ENCODE results near the gene KRT34. TPM values are rescaled to one million over a fixed set of nuclear protein-coding genes. Genes with fewer than 3 reads are reported as not detected.
A peak's percentile ranks its signal among the peaks of the same experiment; 100 is the strongest.

KRT34 gene
- total RNA-seq, 1 donor: 11.2 TPM

DNA sequence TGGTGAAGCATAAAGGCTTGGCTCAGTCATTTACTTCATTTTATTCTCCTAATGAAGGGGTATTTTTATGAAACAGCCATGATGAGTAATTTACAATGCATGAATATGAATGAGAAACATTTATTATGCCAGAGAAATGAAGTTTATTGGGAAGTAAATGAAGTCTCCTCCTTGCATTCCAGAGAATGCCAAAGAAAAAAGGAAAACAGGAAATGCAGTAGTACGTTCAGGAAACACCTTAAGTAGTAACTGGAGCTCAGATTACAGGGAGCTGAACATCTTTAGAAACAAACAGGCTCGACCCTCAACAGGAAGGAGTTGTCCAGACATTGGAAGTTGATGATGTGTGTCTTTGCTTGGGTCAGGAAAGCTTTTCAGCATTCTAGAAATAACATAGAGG is 4.6 kb downstream of the KRT34 start:
- Histone ChIP-seq H3K79me2 (ENCODE audit: insufficient read depth, low read length) (no peaks in the 10 kb centered on the region), H3K4me1 (ENCODE audit: insufficient read depth, low read length) (peaks cover 44% of the 10 kb centered on the region), H4K20me1 (ENCODE audit: insufficient read depth, low read length) (no peaks in the 10 kb centered on the region), H3K4me2 (ENCODE audit: insufficient read depth, low read length) (no peak overlapping the region), H3K4me3 (ENCODE audit: insufficient read depth, low read length) (no peak overlapping the region), H3K36me3 (ENCODE audit: insufficient read depth, low read length) (peaks cover 12% of the 10 kb centered on the region), H3K9me3 (ENCODE audit: low read depth, low read length) (no peaks in the 10 kb centered on the region), H2AFZ (ENCODE audit: low read length) (peak overlapping the region; percentile 34), H3K27ac (ENCODE audit: low read depth, low read length) (peak overlapping the region; percentile 73), H3K27me3 (ENCODE audit: insufficient read depth, low read length) (no peaks in the 10 kb centered on the region)
- DNase-seq (ENCODE audit: insufficient read length, low spot score, missing footprints): no peak
- TF ChIP-seq, protein P1, sequence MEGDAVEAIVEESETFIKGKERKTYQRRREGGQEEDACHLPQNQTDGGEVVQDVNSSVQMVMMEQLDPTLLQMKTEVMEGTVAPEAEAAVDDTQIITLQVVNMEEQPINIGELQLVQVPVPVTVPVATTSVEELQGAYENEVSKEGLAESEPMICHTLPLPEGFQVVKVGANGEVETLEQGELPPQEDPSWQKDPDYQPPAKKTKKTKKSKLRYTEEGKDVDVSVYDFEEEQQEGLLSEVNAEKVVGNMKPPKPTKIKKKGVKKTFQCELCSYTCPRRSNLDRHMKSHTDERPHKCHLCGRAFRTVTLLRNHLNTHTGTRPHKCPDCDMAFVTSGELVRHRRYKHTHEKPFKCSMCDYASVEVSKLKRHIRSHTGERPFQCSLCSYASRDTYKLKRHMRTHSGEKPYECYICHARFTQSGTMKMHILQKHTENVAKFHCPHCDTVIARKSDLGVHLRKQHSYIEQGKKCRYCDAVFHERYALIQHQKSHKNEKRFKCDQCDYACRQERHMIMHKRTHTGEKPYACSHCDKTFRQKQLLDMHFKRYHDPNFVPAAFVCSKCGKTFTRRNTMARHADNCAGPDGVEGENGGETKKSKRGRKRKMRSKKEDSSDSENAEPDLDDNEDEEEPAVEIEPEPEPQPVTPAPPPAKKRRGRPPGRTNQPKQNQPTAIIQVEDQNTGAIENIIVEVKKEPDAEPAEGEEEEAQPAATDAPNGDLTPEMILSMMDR (IDR thresholded peaks at IDR 0.05; ENCODE audit: extremely low read depth, low read depth, low read length): no peak

DNA sequence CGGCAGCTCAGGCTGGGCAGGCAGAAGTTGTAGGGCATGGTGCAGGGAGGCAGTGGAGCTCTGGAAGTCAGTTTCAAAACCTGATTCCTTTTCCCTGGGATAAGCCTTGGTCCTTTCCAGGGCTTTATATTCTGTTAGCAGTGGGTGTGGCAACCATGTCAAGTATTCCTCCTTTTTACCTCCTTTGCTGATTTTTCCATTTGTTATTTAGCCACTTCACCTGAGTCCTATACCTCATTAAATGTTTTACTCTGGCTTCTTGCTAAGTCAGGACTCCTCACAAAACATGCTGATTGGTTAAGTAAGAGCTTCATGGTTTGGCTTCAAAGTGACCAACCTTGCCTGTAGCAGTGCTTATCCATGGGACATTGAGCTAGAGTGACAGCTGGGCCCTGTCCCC is 12.4 kb downstream of the KRT34 start, which contains the start of gene KRT33B:
KRT33B (minus strand) TSS at position 101 of the 400 bp plus-strand sequence; CDS start at position 38, 63 bp downstream.
- no peaks in the 10 kb centered on the region for H3K79me2 ChIP-seq (ENCODE audit: insufficient read depth, low read length)
- no peak within 1 kb of the TSS for H3K4me3 ChIP-seq (ENCODE audit: insufficient read depth, low read length)
- H3K27ac ChIP-seq (ENCODE audit: low read depth, low read length): no peak within 1 kb of the TSS
- H3K9me3 ChIP-seq (ENCODE audit: low read depth, low read length): no peaks in the 10 kb centered on the region
- H4K20me1 ChIP-seq (ENCODE audit: insufficient read depth, low read length): no peaks in the 10 kb centered on the region
- TF ChIP-seq, protein P1 (IDR thresholded peaks at IDR 0.05; ENCODE audit: extremely low read depth, low read depth, low read length): no peak
- H3K4me2 ChIP-seq (ENCODE audit: insufficient read depth, low read length): no peak within 1 kb of the TSS
- no peaks in the 10 kb centered on the region for H3K27me3 ChIP-seq (ENCODE audit: insufficient read depth, low read length)
- H2AFZ ChIP-seq (ENCODE audit: low read length): no peak within 1 kb of the TSS
- no peak for DNase-seq (ENCODE audit: insufficient read length, low spot score, missing footprints)
- H3K36me3 ChIP-seq (ENCODE audit: insufficient read depth, low read length): no peaks in the 10 kb centered on the region
- H3K4me1 ChIP-seq (ENCODE audit: insufficient read depth, low read length): peaks cover 20% of the 10 kb centered on the region

DNA sequence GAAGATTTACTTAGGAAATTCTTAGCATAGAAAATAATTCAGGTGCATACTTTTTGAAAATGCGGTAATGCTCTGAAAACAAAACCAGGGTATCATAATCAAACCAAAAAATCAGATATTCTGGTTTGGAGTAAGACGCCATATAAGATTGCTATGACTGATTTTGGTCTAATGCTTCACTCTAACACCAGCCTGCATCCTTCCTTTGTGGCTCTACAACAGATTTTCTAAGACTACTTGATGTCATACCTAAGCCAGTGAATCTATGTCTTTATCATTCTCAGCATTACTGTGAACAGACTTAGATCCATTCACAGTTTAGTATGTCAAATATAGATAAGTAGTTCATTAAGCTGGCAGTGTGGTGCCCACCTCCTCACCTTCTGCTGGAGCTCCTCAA is 13.1 kb downstream of the KRT34 start:
- TF ChIP-seq, protein P1 (IDR thresholded peaks at IDR 0.05; ENCODE audit: extremely low read depth, low read depth, low read length): no peak

DNA sequence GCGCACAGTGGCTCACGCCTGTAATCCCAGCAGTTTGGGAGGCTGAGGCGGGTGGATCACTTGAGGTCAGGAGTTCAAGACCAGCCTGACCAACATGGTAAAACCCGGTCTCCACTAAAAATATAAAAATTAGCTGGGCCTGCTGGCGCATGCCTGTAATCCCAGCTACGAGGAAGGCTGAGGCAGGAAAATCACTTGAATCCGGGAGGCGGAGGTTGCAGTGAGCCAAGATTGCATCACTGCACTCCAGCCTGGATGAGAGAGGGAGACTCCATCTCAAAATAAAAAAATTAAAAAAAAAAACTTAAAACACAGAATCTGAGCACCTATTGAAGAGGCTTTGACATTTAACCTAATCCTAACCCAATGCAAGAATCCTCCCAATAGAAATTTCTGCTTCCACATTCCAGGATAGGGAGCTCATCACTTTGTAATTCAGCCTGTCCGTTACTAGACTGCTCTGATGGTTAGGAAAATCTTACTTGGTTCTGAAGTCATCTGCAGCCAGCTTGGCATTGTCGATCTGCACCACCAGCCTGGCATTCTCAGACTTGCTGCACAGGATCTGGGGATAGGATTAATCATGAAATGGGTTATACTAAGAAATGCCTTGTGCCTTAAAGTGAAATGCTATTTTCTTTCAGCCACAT is 14.6 kb downstream of the KRT34 start:
- Histone ChIP-seq H3K4me2 (ENCODE audit: insufficient read depth, low read length) (peak overlapping the region; percentile 22), H3K4me3 (ENCODE audit: insufficient read depth, low read length) (no peak overlapping the region), H3K27ac (ENCODE audit: low read depth, low read length) (peak overlapping the region; percentile 73), H3K9me3 (ENCODE audit: low read depth, low read length) (no peaks in the 10 kb centered on the region), H3K79me2 (ENCODE audit: insufficient read depth, low read length) (no peaks in the 10 kb centered on the region), H4K20me1 (ENCODE audit: insufficient read depth, low read length) (no peaks in the 10 kb centered on the region), H3K4me1 (ENCODE audit: insufficient read depth, low read length) (peaks cover 20% of the 10 kb centered on the region), H3K27me3 (ENCODE audit: insufficient read depth, low read length) (no peaks in the 10 kb centered on the region), H2AFZ (ENCODE audit: low read length) (peak overlapping the region; percentile 4), H3K36me3 (ENCODE audit: insufficient read depth, low read length) (no peaks in the 10 kb centered on the region)
- peak; percentile 90 for DNase-seq (ENCODE audit: insufficient read length, low spot score, missing footprints)
- TF ChIP-seq, protein P1 (IDR thresholded peaks at IDR 0.05; ENCODE audit: extremely low read depth, low read depth, low read length): no peak

More for the DNA sequence above, 13.1 kb downstream of the KRT34 start:
- Histone ChIP-seq H3K4me1 (ENCODE audit: insufficient read depth, low read length) (peaks cover 20% of the 10 kb centered on the region), H4K20me1 (ENCODE audit: insufficient read depth, low read length) (no peaks in the 10 kb centered on the region), H3K27me3 (ENCODE audit: insufficient read depth, low read length) (no peaks in the 10 kb centered on the region), H3K36me3 (ENCODE audit: insufficient read depth, low read length) (no peaks in the 10 kb centered on the region), H3K4me3 (ENCODE audit: insufficient read depth, low read length) (no peak overlapping the region), H3K4me2 (ENCODE audit: insufficient read depth, low read length) (no peak overlapping the region), H3K27ac (ENCODE audit: low read depth, low read length) (no peak overlapping the region), H3K79me2 (ENCODE audit: insufficient read depth, low read length) (no peaks in the 10 kb centered on the region), H3K9me3 (ENCODE audit: low read depth, low read length) (no peaks in the 10 kb centered on the region), H2AFZ (ENCODE audit: low read length) (no peak overlapping the region)
- no peak for DNase-seq (ENCODE audit: insufficient read length, low spot score, missing footprints)

Measured in osteoblast (primary cell).